NCI-H524 treated with DMSO at 0.1 percent for 48 hours (cell line): ENCODE data around the gene PSEN1.

Source experiments
- DNase-seq: peaks from one replicate; lab custom pipeline; 2025; lab: John Stamatoyannopoulos, UW

PSEN1 gene

GRCh38 chr14:73220061-73220460 is 83.8 kb downstream of the PSEN1 start:
- no peak for DNase-seq

GRCh38 chr14:73220634-73221033 is 84.3 kb downstream of the PSEN1 start:
- DNase-seq = no peak

GRCh38 chr14:73221945-73222344 is 85.6 kb downstream of the PSEN1 start:
- no peak for DNase-seq

- no peak for DNase-seq
These were observed 86.7 kb downstream of the PSEN1 start for GRCh38 chr14:73223049-73223448.

GRCh38 chr14:73225496-73225895 is 89.2 kb downstream of the PSEN1 start:
- DNase-seq = no peak

GRCh38 chr14:73227812-73228781 is 91.8 kb downstream of the PSEN1 start:
- peak; percentile 83 for DNase-seq

GRCh38 chr14:73230051-73230450 is 93.7 kb downstream of the PSEN1 start:
- DNase-seq = no peak

GRCh38 chr14:73231981-73232851 is 95.9 kb downstream of the PSEN1 start:
- peak; percentile 58 for DNase-seq

- DNase-seq = no peak
These were observed 96.7 kb downstream of the PSEN1 start for GRCh38 chr14:73232984-73233383.

GRCh38 chr14:73233564-73233963 is 97.3 kb downstream of the PSEN1 start:
- no peak for DNase-seq

GRCh38 chr14:73234029-73234428 is 97.7 kb downstream of the PSEN1 start:
- no peak for DNase-seq

GRCh38 chr14:73234586-73235394 is 98.5 kb downstream of the PSEN1 start:
- no peak for DNase-seq

- peak; percentile 75 for DNase-seq
These were observed 99.3 kb downstream of the PSEN1 start for GRCh38 chr14:73235531-73236155.

- DNase-seq = no peak
These were observed 99.8 kb downstream of the PSEN1 start for GRCh38 chr14:73236157-73236556.

GRCh38 chr14:73236752-73237218 is 100.5 kb downstream of the PSEN1 start:
- no peak for DNase-seq

- no peak for DNase-seq
These were observed 101.0 kb downstream of the PSEN1 start, which contains the start of gene PAPLN for GRCh38 chr14:73237219-73237785. Gene PAPLN, plus strand, starts transcription at chr14:73237506. Its CDS starts 2,273 bp downstream, at chr14:73239779.

GRCh38 chr14:73237786-73238423 is 101.6 kb downstream of the PSEN1 start:
- DNase-seq = no peak

GRCh38 chr14:73238424-73238852 is 102.1 kb downstream of the PSEN1 start:
- DNase-seq = no peak

GRCh38 chr14:73238941-73239340 is 102.6 kb downstream of the PSEN1 start:
- DNase-seq = no peak
